Activated CD4-positive, CD25-positive, alpha-beta regulatory T cell treated with anti-CD3 and anti-CD28 coated beads, Interleukin-2, amount 50 U/mL, for 72 hours (primary cell): ENCODE measurements around the gene IMPA2.

Experiments used
- DNase-seq: peaks from one replicate; pipeline ENCODE4 v3.0.0; 2021

The IMPA2 gene

GRCh38 chr18:12010187-12010802 lies 29.0 kb downstream of the IMPA2 start:
- no peak for DNase-seq

GRCh38 chr18:12011199-12011956 lies 30.1 kb downstream of the IMPA2 start:
- no peak for DNase-seq

- no peak for DNase-seq
Measured at GRCh38 chr18:12011957-12012549, 30.7 kb downstream of the IMPA2 start.

- DNase-seq: no peak
Measured at GRCh38 chr18:12012697-12013096, 31.4 kb downstream of the IMPA2 start.

- DNase-seq: no peak
Measured at GRCh38 chr18:12013186-12013916, 32.0 kb downstream of the IMPA2 start.

- DNase-seq: no peak
Measured at GRCh38 chr18:12014086-12014485, 32.8 kb downstream of the IMPA2 start.

GRCh38 chr18:12014521-12015415 lies 33.5 kb downstream of the IMPA2 start:
- no peak for DNase-seq

GRCh38 chr18:12015416-12016062 lies 34.2 kb downstream of the IMPA2 start:
- DNase-seq: no peak

GRCh38 chr18:12017081-12017480 lies 35.8 kb downstream of the IMPA2 start:
- DNase-seq: no peak

- DNase-seq: no peak
Measured at GRCh38 chr18:12018861-12019260, 37.6 kb downstream of the IMPA2 start.

GRCh38 chr18:12021077-12021476 lies 39.8 kb downstream of the IMPA2 start:
- DNase-seq: no peak

- no peak for DNase-seq
Measured at GRCh38 chr18:12021596-12021995, 40.3 kb downstream of the IMPA2 start.

- no peak for DNase-seq
Measured at GRCh38 chr18:12023375-12023774, 42.1 kb downstream of the IMPA2 start.

- DNase-seq: no peak
Measured at GRCh38 chr18:12026562-12026961, 45.3 kb downstream of the IMPA2 start.

- DNase-seq: no peak
Measured at GRCh38 chr18:12027046-12027445, 45.7 kb downstream of the IMPA2 start.

- DNase-seq: no peak
Measured at GRCh38 chr18:12027480-12027879, 46.2 kb downstream of the IMPA2 start.

- no peak for DNase-seq
Measured at GRCh38 chr18:12028040-12028628, 46.8 kb downstream of the IMPA2 start.

- no peak for DNase-seq
Measured at GRCh38 chr18:12028674-12029073, 47.4 kb downstream of the IMPA2 start.

- DNase-seq: no peak
Measured at GRCh38 chr18:12029786-12030584, 48.7 kb downstream of the IMPA2 start.

GRCh38 chr18:12030670-12031069 lies 49.4 kb downstream of the IMPA2 start:
- DNase-seq: no peak

- DNase-seq: no peak
Measured at GRCh38 chr18:12031181-12031580, 49.9 kb downstream of the IMPA2 start.
